GM19452 (cell line): ENCODE data around the gene CGREF1.

Source experiments
- ATAC-seq: cut with Tn5 transposase; IDR thresholded peaks from one replicate; pipeline ENCODE4 v1.9.1; 2021; ENCODE audit not compliant: unreplicated experiment

The CGREF1 gene

GRCh38 chr2:27089111-27089954 lies 29.6 kb downstream of the CGREF1 start:
- ATAC-seq: no peak

- no peak for ATAC-seq
These were observed 30.3 kb downstream of the CGREF1 start for GRCh38 chr2:27088634-27089033.

GRCh38 chr2:27087823-27088410 lies 31.0 kb downstream of the CGREF1 start:
- no peak for ATAC-seq

- peak; percentile 10 for ATAC-seq
These were observed 32.0 kb downstream of the CGREF1 start, which contains the start of gene KHK for GRCh38 chr2:27086724-27087593. KHK (plus strand) TSS chr2:27086772; CDS start chr2:27087260, 488 bp downstream.

- peak; percentile 80 for ATAC-seq
These were observed 32.7 kb downstream of the CGREF1 start for GRCh38 chr2:27086090-27086723.

- ATAC-seq: peak; percentile 3
These were observed 33.2 kb downstream of the CGREF1 start for GRCh38 chr2:27085673-27086089.

- no peak for ATAC-seq
These were observed 33.8 kb downstream of the CGREF1 start for GRCh38 chr2:27085062-27085672.

GRCh38 chr2:27084297-27085061 lies 34.4 kb downstream of the CGREF1 start:
- ATAC-seq: no peak

- no peak for ATAC-seq
These were observed 35.3 kb downstream of the CGREF1 start for GRCh38 chr2:27083410-27084296.

- no peak for ATAC-seq
These were observed 36.0 kb downstream of the CGREF1 start for GRCh38 chr2:27082773-27083409.

- no peak for ATAC-seq
These were observed 36.8 kb downstream of the CGREF1 start for GRCh38 chr2:27081984-27082772.

- no peak for ATAC-seq
These were observed 38.4 kb downstream of the CGREF1 start for GRCh38 chr2:27080603-27080936.

- no peak for ATAC-seq
These were observed 38.8 kb downstream of the CGREF1 start for GRCh38 chr2:27080140-27080469.

GRCh38 chr2:27079233-27080139 lies 39.4 kb downstream of the CGREF1 start:
- ATAC-seq: no peak

GRCh38 chr2:27078267-27079194 lies 40.4 kb downstream of the CGREF1 start, which contains the start of gene EMILIN1:
EMILIN1 (plus strand) TSS chr2:27078615; CDS start chr2:27079066, 451 bp downstream.
- no peak for ATAC-seq

- ATAC-seq: no peak
These were observed 41.7 kb downstream of the CGREF1 start for GRCh38 chr2:27077231-27077630.
